Thoracic aorta (tissue), 2 donors: ENCODE data around the gene ZNF211. TPM values are rescaled to one million over a fixed set of nuclear protein-coding genes. Genes with fewer than 3 reads are reported as not detected.

Experiments
- ATAC-seq: fragments of 150-250 bp; one replicate; pipeline ENCODE4 v1.8.0; 2017; ENCODE audit warnings: low read depth; ENCODE audit not compliant: insufficient number of reproducible peaks, low FRiP score
- DNase-seq: peaks from one replicate; pipeline ENCODE4 v3.0.0-alpha.2; 2020; ENCODE audit warnings: low spot score
- H3K27ac ChIP-seq, 2 donors: fragments of 200-600 bp; sonication (generic); 1 replicate in 1 of 2; 2 replicates in 1 of 2; pipeline ENCODE4 v1.5.1; 2016; ENCODE audit warnings: mild to moderate bottlenecking in 2 of 2, moderate library complexity in 2 of 2
- H3K27me3 ChIP-seq: fragments of 200-600 bp; sonication (generic); replicated peaks from 2 replicates; pipeline ENCODE4 v1.6.0; 2016; ENCODE audit warnings: mild to moderate bottlenecking; ENCODE audit not compliant: insufficient read depth
- H3K36me3 ChIP-seq: fragments of 200-600 bp; sonication (generic); one replicate; pipeline ENCODE4 v1.5.1; 2016
- H3K4me1 ChIP-seq, 2 donors: fragments of 200-600 bp; sonication (generic); 1 replicate in 1 of 2; 2 replicates in 1 of 2; pipeline versions ENCODE4 v1.5.1 to v1.6.0; 2016; ENCODE audit warnings: low read depth in 2 of 2, mild to moderate bottlenecking in 1 of 2; ENCODE audit not compliant: control insufficient read depth in 1 of 2
- H3K4me3 ChIP-seq: fragments of 200-600 bp; sonication (generic); 2 replicates; pipeline ENCODE4 v1.5.1; 2016; ENCODE audit warnings: mild to moderate bottlenecking
- H3K9me3 ChIP-seq: fragments of 200-600 bp; sonication (generic); 2 replicates; pipeline ENCODE4 v1.5.1; 2016
- total RNA-seq, 2 donors: library from RNA; depleted of rRNA; stranded (reverse); fragments of >200 nt; gene quantifications; one replicate each; pipeline versions ENCODE4 v1.1.0 to v1.2.3, GENCODE V29; 2016
- TF ChIP-seq, protein P1 (sequence below): fragments of 200-600 bp; sonication (generic); IDR thresholded peaks from one replicate; pipeline ENCODE4 v1.5.1; 2019; ENCODE audit warnings: antibody characterized with exemption

Gene ZNF211
- 10 to 100 TPM; 12.5 to 15.7 TPM for total RNA-seq

DNA sequence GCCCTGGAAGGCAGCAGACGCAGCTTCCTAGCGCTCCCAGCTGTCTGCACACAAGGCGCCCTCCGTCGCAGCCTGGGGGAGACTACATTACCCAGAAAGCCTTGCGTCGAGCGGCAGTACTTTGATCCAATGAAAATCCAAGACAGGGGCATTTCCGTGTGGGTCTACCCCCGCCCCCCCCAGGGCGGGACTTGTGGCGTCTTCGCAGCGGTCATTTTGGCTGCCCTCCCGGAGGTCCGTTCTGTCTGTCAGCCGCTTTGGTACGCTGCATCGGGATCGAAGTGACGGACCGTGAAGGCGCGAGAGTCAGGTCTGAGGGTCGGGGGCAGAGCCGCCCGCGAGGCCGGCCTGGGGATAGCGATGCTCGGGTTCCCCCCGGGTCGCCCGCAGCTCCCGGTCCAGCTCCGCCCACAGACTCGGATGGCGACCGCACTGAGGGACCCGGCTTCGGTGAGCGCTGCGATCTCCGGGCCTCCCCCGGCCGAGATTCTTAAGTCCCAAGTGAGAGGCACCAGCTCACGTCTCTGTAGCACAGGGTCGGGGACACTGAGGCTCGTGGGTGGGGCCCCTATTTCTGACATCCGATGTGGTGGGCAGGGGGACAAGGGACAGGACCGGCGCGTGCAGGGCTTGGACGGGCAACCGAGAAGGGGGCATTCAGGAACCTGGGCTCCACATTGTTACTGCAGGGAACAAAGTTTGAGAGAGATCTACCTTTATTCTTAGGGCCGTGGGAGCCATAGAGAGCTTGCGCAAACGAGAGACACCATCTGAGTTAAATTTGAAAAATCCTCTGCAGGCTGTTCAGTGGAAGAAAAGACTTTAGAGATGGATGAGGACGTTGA is at the start of gene ZNF211:
Gene ZNF211, plus strand, starts transcription at position 182 of the 845 bp plus-strand sequence. Its CDS starts 179 bp downstream, at position 361.
- Histone ChIP-seq H3K27ac (peak within 1 kb of the TSS in 1 of 2 donors; percentile 58), H3K4me3 (peak within 1 kb of the TSS; percentile 91), H3K36me3 (peaks cover 19% of the 10 kb centered on the region), H3K4me1 (peaks cover 0 to 7% of the 10 kb centered on the region in 2 donors), H3K27me3 (no peaks in the 10 kb centered on the region), H3K9me3 (peaks cover 32% of the 10 kb centered on the region)
- ATAC-seq: peak; percentile 99
- TF ChIP-seq, protein P1, sequence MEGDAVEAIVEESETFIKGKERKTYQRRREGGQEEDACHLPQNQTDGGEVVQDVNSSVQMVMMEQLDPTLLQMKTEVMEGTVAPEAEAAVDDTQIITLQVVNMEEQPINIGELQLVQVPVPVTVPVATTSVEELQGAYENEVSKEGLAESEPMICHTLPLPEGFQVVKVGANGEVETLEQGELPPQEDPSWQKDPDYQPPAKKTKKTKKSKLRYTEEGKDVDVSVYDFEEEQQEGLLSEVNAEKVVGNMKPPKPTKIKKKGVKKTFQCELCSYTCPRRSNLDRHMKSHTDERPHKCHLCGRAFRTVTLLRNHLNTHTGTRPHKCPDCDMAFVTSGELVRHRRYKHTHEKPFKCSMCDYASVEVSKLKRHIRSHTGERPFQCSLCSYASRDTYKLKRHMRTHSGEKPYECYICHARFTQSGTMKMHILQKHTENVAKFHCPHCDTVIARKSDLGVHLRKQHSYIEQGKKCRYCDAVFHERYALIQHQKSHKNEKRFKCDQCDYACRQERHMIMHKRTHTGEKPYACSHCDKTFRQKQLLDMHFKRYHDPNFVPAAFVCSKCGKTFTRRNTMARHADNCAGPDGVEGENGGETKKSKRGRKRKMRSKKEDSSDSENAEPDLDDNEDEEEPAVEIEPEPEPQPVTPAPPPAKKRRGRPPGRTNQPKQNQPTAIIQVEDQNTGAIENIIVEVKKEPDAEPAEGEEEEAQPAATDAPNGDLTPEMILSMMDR: no peak
- peak; percentile 64 for DNase-seq

DNA sequence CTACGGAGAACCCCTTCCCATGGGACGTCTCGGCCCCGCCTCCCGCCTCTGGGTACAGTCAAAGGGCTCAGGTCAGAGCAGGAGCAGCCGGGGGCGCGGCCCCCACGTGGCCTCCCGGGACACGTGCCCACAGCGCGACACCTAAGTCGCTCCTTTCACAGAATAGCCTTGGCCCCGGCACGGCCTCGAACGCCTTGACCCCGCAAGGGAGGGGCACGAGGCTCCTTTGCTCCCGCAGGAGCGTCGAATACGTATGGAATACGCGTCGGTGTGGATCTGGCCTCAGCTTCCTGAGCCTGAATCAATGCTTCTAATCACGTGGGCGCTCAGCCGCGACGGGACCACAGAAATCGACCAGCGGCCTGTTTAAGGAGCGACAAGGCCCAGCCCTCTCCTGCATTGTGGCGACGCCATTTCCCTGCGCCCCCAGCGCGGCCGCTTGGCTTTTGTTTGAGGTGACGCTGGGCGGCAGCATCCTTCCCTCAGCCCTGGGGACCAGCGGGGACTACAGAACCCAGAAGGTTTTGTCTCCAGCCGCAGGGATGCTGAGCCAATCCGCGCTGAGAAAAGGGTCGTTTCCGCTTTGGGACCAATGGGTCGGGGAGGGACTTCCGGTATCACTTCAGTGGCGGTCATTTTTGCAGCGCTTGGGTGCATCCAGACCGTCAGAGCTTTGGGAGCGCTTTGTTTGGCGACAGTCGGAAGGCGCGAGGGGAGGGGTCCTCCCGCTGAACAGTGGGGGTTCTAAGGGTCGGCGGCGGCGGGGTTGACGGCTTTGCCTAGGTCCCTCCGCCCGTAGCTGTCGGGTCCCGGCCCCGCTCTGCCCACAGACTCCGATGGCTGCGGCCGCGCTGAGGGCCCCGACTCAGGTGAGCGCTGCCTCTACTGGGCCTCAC is 49.2 kb upstream of the ZNF211 start, which contains the start of gene ZIK1:
Gene ZIK1, plus strand, starts transcription at position 625 of the 896 bp plus-strand sequence. Its CDS starts 212 bp downstream, at position 837.
- H3K9me3 ChIP-seq: peaks cover 27% of the 10 kb centered on the region
- ATAC-seq: peak; percentile 35

DNA sequence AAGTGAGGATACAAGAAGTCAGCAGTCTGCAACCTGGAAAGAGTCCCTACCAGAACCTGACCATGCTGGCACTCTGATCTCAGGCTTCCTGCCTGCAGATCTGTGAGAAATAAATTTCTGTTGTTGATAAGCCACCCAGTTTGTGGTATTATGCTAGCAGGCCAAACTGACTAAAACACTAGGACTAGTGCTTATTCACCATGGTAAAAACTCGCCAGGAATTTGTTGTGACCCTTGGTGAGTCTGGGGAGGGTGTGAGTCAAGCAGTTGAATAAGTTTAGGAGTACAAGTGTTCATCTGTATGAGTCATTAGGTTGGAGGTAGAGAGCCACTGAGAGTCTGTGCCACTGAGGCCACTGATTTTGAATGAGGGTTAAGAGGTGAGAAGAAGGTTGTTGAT is 45.4 kb upstream of the ZNF211 start:
- no peak for DNase-seq
- Histone ChIP-seq H3K4me3 (no peak overlapping the region), H3K4me1 (peaks cover 5 to 15% of the 10 kb centered on the region in 2 donors), H3K9me3 (peaks cover 60% of the 10 kb centered on the region), H3K27ac (no peak overlapping the region), H3K36me3 (peaks cover 31% of the 10 kb centered on the region), H3K27me3 (no peaks in the 10 kb centered on the region)
- no peak for ATAC-seq
- TF ChIP-seq, protein P1: no peak

More for the DNA sequence above, 49.2 kb upstream of the ZNF211 start, which contains the start of gene ZIK1:
- peak within 1 kb of the TSS; percentile 72 for H3K4me3 ChIP-seq
- TF ChIP-seq, protein P1: no peak
- no peaks in the 10 kb centered on the region for H3K27me3 ChIP-seq
- peaks cover 5 to 15% of the 10 kb centered on the region in 2 donors for H3K4me1 ChIP-seq
- no peak within 1 kb of the TSS for H3K27ac ChIP-seq
- peaks cover 11% of the 10 kb centered on the region for H3K36me3 ChIP-seq
- peak; percentile 43 for DNase-seq

DNA sequence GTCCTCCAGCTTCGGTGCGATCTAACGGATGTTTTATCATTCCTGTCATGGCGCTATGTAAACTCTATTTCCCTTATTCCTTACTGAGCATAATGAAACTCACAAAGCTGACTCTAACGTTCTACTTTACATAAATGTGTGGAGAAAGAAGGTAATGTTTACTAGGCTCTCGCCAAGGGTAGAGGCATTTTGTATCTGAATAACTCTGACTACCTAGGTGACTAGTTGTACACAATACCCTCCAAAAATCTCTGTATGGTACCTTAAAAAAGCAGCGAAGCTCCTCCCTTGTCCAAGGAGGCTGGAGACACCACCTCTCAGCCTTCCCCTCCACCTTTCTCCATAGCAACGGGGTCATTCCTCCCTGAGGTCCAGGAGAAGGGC is 33.6 kb upstream of the ZNF211 start:
- Histone ChIP-seq H3K36me3 (peaks cover 14% of the 10 kb centered on the region), H3K27me3 (no peaks in the 10 kb centered on the region), H3K9me3 (peaks cover 22% of the 10 kb centered on the region), H3K27ac (no peak overlapping the region), H3K4me1 (peaks cover 4 to 6% of the 10 kb centered on the region in 2 donors), H3K4me3 (peak overlapping the region; percentile 78)
- DNase-seq: no peak
- no peak for ATAC-seq
- TF ChIP-seq, protein P1: no peak
